Fibroblast of lung (primary cell): ENCODE measurements around the gene NKTR. TPM values are rescaled to one million over a fixed set of nuclear protein-coding genes. Genes with fewer than 3 reads are reported as not detected.
A peak's percentile ranks its signal among the peaks of the same experiment; 100 is the strongest.

Source experiments
- DNase-seq, 2 donors: peaks; one replicate each; pipeline versions ENCODE4 v3.0.0 to v3.0.0-alpha.2; 2010; ENCODE audit warnings: low read depth in 2 of 2
- H2AFZ ChIP-seq: 2 replicates; pipeline ENCODE4 v1.5.1; 2012; ENCODE audit warnings: low read length, control low read depth, inconsistent platforms
- H3K27ac ChIP-seq: 2 replicates; pipeline ENCODE4 v1.5.1; 2011; ENCODE audit warnings: low read length, control low read depth; ENCODE audit not compliant: insufficient read depth
- H3K27me3 ChIP-seq: 2 replicates; pipeline ENCODE4 v1.5.1; 2011; ENCODE audit warnings: mild to moderate bottlenecking, low read length; ENCODE audit not compliant: control insufficient read depth, insufficient read depth
- H3K36me3 ChIP-seq: 2 replicates; pipeline ENCODE4 v1.5.1; 2011; ENCODE audit warnings: low read length; ENCODE audit not compliant: control insufficient read depth, insufficient read depth
- H3K4me1 ChIP-seq: 2 replicates; pipeline ENCODE4 v1.5.1; 2011; ENCODE audit warnings: low read length; ENCODE audit not compliant: control insufficient read depth, insufficient read depth; ENCODE audit errors: extremely low read depth
- H3K4me2 ChIP-seq: 2 replicates; pipeline ENCODE4 v1.5.1; 2011; ENCODE audit warnings: low read length, control low read depth; ENCODE audit not compliant: insufficient read depth; ENCODE audit errors: extremely low read depth
- H3K4me3 ChIP-seq, 4 experiments: fragments of 200-600 bp in 1 of 4; sonication (generic) in 1 of 4; replicated peaks in 1 of 4; 2 replicates each; pipeline ENCODE4 v1.5.1; 2011 to 2016; ENCODE audit warnings: low read length in 4 of 4, low read depth in 3 of 4, mild to moderate bottlenecking in 3 of 4, control low read depth in 2 of 4, inconsistent platforms in 1 of 4, mixed read lengths in 1 of 4; ENCODE audit not compliant: insufficient read depth in 1 of 4; ENCODE audit errors: control extremely low read depth in 1 of 4
- H3K79me2 ChIP-seq: 2 replicates; pipeline ENCODE4 v1.5.1; 2012; ENCODE audit warnings: mild to moderate bottlenecking, low read length, inconsistent platforms; ENCODE audit not compliant: control insufficient read depth, insufficient read depth
- H3K9ac ChIP-seq: 2 replicates; pipeline ENCODE4 v1.5.1; 2011; ENCODE audit warnings: mild to moderate bottlenecking, low read length, control low read depth; ENCODE audit not compliant: insufficient read depth
- H3K9me3 ChIP-seq: 2 replicates; pipeline ENCODE4 v1.5.1; 2012; ENCODE audit warnings: low read depth, low read length; ENCODE audit not compliant: control insufficient read depth, insufficient read depth
- H4K20me1 ChIP-seq: 2 replicates; pipeline ENCODE4 v1.5.1; 2011; ENCODE audit warnings: low read length; ENCODE audit not compliant: control insufficient read depth, insufficient read depth; ENCODE audit errors: extremely low read depth
- EZH2 ChIP-seq: IDR thresholded peaks from 2 replicates; pipeline ENCODE4 v1.5.1; 2012; ENCODE audit warnings: low read length, control low read depth, mild to moderate bottlenecking; ENCODE audit errors: missing control alignments
- polyA plus RNA-seq, 2 donors: library from polyadenylated mRNA; depleted of rRNA in 1 of 2; stranded (reverse) in 1 of 2; unstranded in 1 of 2; fragments of >200 nt; gene quantifications; 2 replicates each; pipeline ENCODE4 v1.2.1, GENCODE V29; 2011 to 2012; ENCODE audit warnings: missing spikeins in 1 of 2
- total RNA-seq: library from RNA; depleted of rRNA; stranded (reverse); fragments of >200 nt; gene quantifications from 2 replicates; pipeline ENCODE4 v1.2.1, GENCODE V29; 2014
- TF ChIP-seq, protein P1 (sequence below), 2 donors: IDR thresholded peaks in 1 of 2; conservative IDR thresholded peaks in 1 of 2; 1 replicate in 1 of 2; 2 replicates in 1 of 2; pipeline ENCODE4 v1.5.1; 2011 to 2012; ENCODE audit warnings: low read length in 2 of 2, control low read depth in 1 of 2, inconsistent platforms in 1 of 2, low read depth in 1 of 2, mild to moderate bottlenecking in 1 of 2

The NKTR gene
- total and polyA plus RNA-seq, 2 donors (not counting 1 experiment from before 2014, with no cell fraction given), result 26.4 to 44.6 TPM

- Histone ChIP-seq H3K4me2 (no peak overlapping the region), H3K4me1 (peaks cover 3% of the 10 kb centered on the region), H2AFZ (no peak overlapping the region), H3K27ac (no peak overlapping the region), H3K9ac (no peak overlapping the region), H3K79me2 (peaks cover 91% of the 10 kb centered on the region), H3K4me3 (no peak overlapping the region), H3K9me3 (no peaks in the 10 kb centered on the region), H3K36me3 (no peaks in the 10 kb centered on the region), H3K27me3 (no peaks in the 10 kb centered on the region), H4K20me1 (peaks cover 3% of the 10 kb centered on the region)
- TF ChIP-seq, protein P1, sequence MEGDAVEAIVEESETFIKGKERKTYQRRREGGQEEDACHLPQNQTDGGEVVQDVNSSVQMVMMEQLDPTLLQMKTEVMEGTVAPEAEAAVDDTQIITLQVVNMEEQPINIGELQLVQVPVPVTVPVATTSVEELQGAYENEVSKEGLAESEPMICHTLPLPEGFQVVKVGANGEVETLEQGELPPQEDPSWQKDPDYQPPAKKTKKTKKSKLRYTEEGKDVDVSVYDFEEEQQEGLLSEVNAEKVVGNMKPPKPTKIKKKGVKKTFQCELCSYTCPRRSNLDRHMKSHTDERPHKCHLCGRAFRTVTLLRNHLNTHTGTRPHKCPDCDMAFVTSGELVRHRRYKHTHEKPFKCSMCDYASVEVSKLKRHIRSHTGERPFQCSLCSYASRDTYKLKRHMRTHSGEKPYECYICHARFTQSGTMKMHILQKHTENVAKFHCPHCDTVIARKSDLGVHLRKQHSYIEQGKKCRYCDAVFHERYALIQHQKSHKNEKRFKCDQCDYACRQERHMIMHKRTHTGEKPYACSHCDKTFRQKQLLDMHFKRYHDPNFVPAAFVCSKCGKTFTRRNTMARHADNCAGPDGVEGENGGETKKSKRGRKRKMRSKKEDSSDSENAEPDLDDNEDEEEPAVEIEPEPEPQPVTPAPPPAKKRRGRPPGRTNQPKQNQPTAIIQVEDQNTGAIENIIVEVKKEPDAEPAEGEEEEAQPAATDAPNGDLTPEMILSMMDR (conservative IDR thresholded peaks at IDR 0.05 in 1 of 2, IDR thresholded peaks at IDR 0.05 in 1 of 2; ENCODE audit: low read depth in 1 of 2, low read length in 2 of 2), result no peak
- TF ChIP-seq EZH2, result no peak
- DNase-seq, result peak in 1 of 2 donors; percentile 25
Measured at GRCh38 chr3:42605546-42606173, 5.2 kb downstream of the NKTR start.

DNA sequence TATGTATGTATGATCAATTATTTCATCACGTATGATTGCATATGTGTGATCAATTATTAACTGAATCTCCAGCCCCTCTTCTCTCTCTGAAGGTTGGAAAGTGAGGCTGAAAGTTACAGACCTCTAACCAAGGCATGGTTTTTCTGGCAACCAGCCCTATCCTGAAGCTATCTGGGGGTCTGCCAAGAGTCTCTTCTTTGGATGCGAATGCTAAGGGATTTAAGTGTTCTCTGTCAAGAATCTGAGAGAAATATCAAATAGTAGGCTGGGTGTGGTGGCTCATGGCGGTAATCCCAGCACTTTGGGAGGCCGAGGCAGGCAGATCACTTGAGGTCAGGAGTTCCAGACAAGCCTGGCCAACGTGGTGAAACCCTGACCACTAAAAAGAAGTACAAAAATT, 8.1 kb downstream of the NKTR start:
- peak in 1 of 2 donors; percentile 40 for DNase-seq
- Histone ChIP-seq H3K9me3 (no peaks in the 10 kb centered on the region), H2AFZ (no peak overlapping the region), H3K27me3 (no peaks in the 10 kb centered on the region), H3K36me3 (no peaks in the 10 kb centered on the region), H3K4me1 (no peaks in the 10 kb centered on the region), H3K4me3 (no peak overlapping the region), H3K79me2 (peaks cover 92% of the 10 kb centered on the region), H4K20me1 (peaks cover 4% of the 10 kb centered on the region), H3K9ac (no peak overlapping the region), H3K27ac (no peak overlapping the region), H3K4me2 (no peak overlapping the region)
- no peak for TF ChIP-seq EZH2
- TF ChIP-seq, protein P1 (conservative IDR thresholded peaks at IDR 0.05 in 1 of 2, IDR thresholded peaks at IDR 0.05 in 1 of 2; ENCODE audit: low read depth in 1 of 2, low read length in 2 of 2), result no peak

DNA sequence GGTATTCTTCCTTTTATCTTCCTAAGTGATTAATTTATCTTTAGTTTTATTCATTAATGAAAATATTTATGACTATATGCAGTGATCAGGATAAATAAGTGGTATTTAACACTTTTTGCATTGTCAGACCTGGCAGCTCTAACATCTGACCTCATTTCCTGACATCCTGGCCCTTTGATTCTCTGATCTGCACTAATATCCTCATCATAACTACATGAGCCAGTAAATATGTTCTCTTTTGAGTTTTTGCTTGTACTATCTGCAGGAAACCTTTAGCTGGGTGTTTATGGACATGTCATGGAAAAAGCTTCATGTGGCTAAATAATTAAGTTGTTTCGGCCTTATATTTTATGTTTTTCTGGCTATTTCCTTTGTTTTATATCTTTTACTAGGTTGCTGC, 10.5 kb downstream of the NKTR start:
- H2AFZ ChIP-seq, result no peak overlapping the region
- no peaks in the 10 kb centered on the region for H3K27me3 ChIP-seq
- H3K79me2 ChIP-seq, result peaks cover 87% of the 10 kb centered on the region
- no peak overlapping the region for H3K4me3 ChIP-seq
- no peak for DNase-seq
- H3K4me1 ChIP-seq, result no peaks in the 10 kb centered on the region
- no peaks in the 10 kb centered on the region for H3K9me3 ChIP-seq
- peaks cover 2% of the 10 kb centered on the region for H4K20me1 ChIP-seq
- H3K36me3 ChIP-seq, result no peaks in the 10 kb centered on the region
- TF ChIP-seq EZH2, result no peak
- TF ChIP-seq, protein P1 (conservative IDR thresholded peaks at IDR 0.05 in 1 of 2, IDR thresholded peaks at IDR 0.05 in 1 of 2; ENCODE audit: low read depth in 1 of 2, low read length in 2 of 2), result no peak
- H3K9ac ChIP-seq, result no peak overlapping the region
- no peak overlapping the region for H3K4me2 ChIP-seq
- no peak overlapping the region for H3K27ac ChIP-seq
